ENCODE measurements around the gene PLAAT3.

GRCh38 chr11:63586451-63587166, 27.6 kb downstream of the PLAAT3 start:
- no peak for TF ChIP-seq CTCF (IDR thresholded peaks at IDR 0.05)
- no peak for TF ChIP-seq POLR2A (IDR thresholded peaks at IDR 0.05)
